COLO829 (cell line): ENCODE data around the gene YARS1.

Experiments used
- DNase-seq: peaks from one replicate; pipeline ENCODE4 v3.0.0; 2012; ENCODE audit warnings: low spot score

The YARS1 gene

GRCh38 chr1:32763221-32763620 is 53.9 kb downstream of the YARS1 start:
- DNase-seq: no peak

DNA sequence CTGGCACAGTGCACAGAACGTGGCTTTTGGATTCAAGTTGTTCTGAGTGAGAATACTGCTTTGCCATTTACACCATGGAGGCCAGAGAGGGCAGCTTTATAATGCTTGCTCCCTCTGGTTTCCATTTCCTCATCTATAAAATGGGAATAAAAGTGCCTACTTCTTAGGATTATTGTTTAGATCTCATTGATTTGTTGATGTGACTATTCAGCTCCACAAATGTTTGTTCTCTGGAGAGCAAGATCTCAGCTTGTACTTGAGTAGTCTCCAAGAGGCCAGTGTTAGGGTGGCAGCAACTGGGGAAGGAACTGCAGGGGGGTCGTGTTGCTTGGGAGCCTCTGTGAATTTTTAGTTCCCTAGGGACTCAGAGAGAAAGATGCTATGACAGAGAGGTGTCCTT is 55.2 kb downstream of the YARS1 start:
- no peak for DNase-seq

DNA sequence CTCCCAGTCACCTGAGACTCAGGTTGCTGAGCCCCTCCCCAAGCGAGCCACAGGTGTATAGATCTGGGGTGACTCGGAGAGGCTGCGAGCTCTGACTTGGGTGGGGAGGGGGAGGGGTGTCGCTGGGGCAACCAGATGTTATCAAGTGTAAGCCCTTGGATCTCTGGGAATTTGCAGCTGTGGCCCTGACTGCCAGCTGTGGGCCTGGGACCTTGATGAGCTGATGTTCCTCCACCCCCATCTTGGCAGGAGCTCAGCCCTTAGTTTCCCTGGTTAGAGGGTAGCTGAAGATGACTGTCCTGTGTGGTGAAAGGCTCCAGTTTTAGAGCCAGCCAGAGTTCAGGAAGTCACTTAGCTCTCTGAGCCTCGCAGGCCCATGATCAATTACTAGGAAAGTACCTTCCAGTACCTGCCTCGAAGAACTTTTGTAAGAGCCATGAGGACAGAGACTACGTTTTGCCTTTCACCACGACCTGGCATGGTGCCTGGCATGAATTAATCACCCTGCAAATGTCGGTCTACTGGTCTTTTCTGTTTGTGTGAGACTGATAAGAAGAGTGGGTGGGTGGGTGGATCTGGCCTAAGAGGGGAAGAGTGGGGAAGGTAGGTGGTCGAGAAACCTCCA is 55.8 kb downstream of the YARS1 start:
- DNase-seq: peak; percentile 16

GRCh38 chr1:32759997-32760623 is 57.0 kb downstream of the YARS1 start:
- DNase-seq: no peak

DNA sequence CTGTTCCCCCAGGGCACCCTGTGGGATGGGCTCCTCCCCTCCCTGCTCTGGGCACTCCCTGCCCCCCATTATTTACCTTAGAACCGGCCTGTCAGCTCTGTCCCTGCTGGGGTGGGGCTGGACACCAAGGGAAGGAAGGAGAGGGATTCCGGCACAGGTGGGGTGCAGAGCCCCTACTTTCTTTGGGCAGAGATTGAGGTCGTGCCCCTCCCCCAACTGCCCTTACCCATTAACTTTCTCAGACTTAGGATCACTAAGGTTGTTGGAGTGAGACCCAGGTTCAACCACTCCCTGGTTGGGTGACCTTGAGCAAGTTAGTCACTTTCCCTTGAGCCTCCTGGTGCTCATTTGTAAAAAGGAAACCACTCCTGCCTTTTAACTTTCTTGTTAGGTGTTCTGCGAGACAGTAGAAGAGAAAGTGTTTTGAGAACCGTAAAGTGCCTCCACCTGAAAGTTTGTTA is 57.6 kb downstream of the YARS1 start:
- no peak for DNase-seq

GRCh38 chr1:32758795-32759430 is 58.2 kb downstream of the YARS1 start:
- no peak for DNase-seq

- DNase-seq: no peak
Observed at GRCh38 chr1:32758177-32758794, 58.9 kb downstream of the YARS1 start.

DNA sequence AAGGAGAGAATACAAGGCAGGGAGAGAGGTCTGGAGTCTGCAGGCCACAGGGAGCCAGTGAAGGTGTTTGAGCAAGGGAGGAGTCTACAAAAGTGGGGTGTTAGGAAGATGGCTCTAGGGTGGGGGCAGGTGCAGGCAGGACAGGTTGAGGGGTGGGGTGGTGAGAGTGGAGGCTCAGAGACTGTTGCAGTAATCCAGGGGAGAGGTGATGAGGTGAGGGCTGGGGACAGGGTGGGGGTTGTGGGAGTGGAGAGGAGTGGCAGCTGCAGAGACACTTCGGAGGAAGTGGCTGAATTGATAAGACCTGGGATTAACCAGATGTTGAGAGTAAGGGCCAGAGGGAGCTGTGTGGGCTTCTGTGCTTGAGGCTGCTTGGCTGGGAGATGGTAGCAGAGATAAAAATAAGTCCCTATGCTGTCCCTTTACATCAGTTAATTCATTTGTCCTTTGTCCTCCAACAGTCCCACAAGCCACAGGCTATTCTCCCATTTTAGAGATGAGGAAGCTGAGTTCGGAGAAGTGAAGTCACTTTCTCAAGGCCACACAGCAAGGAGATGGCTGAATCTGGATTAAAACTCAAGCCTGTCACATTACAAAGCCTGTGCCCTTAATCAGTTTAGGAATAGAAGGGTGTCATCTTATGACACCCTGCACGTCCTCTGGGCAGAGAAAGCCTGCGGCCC is 59.8 kb downstream of the YARS1 start:
- DNase-seq: no peak

DNA sequence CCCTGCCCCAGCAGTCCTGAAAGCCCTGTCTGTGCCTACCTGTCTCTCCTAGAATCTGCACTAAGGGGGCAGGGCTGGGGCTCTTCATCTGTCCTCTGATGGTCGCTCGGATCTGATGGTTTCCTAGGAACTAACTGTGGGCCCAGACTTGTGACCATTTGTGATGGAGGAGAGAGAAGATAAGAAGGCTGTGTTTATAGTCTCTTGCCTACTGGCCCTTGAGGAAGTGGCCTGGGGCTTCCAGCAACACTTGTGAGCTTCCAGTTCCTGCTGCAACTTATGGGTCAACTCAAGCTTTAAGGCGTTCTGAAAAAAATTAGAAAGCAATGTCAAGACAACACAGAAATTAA is 61.4 kb downstream of the YARS1 start:
- no peak for DNase-seq

DNA sequence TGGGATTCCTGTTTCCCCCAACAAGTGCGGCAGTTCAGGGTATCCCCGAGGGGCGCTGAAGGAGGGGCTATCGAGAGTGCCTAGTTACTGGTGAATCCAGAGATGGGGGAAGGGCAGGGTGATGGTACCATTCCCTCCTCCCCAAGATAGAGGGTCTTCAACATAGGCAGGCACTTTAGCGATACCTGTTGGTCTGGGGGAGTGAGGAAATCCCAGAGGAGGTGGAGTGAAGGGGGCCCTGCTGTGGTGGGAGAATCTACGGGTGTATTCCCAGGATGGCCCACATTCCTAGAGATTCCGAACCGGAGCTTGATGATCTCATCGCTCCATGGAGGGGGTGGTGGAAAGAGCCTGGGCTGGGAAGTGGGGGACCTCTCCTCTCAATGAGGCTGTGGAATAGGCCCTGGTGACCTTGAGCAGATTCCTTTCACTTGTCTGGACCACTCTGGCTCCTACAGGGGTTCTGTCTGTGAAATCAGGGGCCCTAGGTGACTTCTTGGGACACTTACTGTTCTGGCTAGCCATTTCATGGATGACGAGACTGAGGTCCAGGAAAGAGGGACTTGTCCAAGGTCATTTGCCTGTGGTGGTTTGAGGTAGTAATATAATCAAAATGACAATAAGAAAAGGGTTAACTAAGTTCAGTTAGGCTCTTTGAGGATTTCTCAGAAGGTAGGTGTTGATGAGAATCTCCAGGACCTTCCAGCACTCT is 61.9 kb downstream of the YARS1 start:
- no peak for DNase-seq

DNA sequence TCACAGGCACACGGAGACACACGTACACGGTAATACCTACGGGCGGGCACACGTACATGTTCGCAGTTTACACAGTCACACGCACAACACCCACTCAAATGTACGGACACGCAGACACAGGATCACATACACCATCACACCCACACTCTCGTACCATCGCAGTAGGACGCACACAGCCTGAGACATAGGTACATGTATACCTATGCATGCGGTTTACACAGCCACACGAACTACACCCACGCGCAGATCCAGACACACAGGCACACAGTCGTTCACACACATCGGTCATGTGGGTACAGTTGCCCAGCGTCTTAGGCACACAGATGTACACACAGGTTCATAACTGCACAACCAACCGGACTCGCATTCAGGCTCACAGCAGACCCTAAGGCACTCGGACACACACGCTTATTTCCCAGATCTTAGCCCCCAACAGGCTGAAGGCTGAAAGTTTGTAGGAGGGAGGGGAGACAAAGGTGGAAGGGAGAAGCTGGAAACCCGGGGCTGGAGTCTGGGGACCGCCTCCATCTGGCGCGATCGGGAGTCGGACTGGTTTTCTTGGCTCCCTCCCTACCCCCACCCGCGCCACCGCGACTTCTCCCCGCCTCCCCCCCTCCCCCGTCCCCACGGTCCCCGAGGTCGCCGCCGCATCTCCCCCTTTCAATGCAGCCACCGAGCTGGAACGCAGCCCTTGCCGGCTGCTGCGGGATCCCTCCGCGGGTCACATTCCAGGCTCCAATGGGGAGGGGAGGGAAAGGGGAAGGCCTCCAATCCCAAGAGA is 62.7 kb downstream of the YARS1 start:
- DNase-seq: no peak

DNA sequence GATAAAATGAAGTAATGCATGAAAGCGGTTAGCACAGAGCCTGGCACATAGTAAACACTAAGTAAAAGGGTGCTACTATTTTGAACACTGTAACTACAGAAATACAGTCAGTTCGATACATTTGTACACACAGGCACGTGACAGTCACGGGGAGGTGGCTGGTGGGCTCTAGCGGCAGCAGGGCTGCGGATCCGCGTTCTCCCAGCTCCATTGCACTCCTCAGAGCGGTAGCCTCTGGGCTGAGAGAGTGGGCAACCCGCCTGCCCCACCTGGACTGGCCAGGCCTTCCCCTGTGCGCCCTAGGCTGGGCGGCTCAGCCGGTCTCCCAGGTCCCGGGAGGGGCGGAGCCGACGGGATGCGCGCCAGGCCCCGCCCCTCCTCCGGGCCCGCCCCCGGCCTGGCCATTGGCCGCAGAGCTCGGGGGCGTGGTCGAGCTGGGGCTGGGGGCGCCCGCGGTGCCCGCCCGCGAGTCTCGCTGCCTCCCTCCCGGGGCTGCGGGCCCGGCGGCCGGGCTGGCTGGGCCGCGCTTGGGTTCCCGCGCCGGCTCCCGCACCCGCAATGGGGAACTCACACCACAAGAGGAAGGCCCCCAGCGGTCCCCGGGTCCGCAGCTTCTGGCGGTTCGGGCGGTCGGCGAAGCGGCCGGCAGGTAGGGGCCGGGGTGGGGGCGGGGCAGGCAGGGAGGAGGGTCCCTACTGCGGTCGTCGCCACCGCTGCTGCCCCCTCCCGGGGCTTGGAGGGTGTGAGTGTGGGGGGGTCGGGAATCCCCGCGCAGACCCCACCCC is 63.4 kb downstream of the YARS1 start:
- peak; percentile 74 for DNase-seq

GRCh38 chr1:32749771-32750170 is 67.4 kb downstream of the YARS1 start:
- no peak for DNase-seq

DNA sequence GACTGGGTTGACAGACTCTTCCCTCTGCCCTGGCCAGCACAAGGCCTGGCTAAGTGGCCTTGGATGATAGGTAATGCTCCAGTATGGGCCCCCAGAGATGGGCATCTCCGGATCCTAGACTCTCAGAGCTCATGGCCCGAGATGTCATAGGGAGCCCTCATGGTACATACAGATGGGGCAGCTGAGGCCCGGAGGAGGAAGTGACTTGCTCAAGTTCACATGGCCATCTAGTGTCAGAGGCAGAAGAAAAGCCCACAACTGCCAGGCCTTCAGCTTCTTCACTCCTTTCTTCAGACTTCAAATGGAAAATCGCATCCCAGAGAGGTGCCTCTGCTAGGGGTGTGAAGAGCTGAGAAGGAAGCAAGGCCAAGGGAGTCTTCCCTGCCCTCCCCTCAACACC is 67.8 kb downstream of the YARS1 start:
- no peak for DNase-seq

- no peak for DNase-seq
Observed at GRCh38 chr1:32748926-32749325, 68.2 kb downstream of the YARS1 start.

- no peak for DNase-seq
Observed at GRCh38 chr1:32748348-32748747, 68.8 kb downstream of the YARS1 start.

- no peak for DNase-seq
Observed at GRCh38 chr1:32746130-32746529, 71.0 kb downstream of the YARS1 start.

GRCh38 chr1:32744071-32744425 is 73.1 kb downstream of the YARS1 start:
- no peak for DNase-seq

DNA sequence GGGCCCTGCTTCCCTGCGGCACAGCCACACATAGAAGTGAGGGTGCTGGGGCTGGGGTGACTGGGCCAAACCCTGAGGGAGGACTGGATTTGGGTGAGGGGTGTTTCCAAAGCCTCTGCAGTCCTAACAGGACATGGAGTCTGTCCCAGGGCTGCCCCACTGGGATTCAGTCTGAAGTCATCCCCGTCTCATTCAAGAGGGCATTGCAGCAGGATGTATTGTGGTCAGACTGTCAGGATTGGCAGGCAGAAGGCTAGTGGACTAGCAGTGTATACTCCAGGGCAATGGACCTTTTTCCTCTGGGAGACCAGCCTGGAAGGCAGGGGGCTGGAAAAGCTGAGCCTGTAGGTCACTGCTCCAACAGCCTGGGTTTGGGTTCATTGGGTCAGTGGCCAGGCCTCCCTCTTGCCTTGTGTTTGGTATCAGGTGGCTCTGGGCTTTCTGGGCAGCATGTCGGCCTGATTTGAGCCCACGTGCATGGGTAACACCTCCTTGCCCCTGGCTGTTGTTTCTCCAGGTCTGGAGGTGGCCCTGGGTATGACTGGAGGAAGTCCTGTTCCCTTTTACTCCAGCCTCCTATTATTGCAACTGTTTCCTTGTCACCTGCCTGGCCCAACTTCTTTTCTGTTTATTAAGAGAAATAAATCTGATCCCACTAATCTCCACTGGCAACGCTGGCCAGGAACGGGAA is 73.6 kb downstream of the YARS1 start:
- no peak for DNase-seq

DNA sequence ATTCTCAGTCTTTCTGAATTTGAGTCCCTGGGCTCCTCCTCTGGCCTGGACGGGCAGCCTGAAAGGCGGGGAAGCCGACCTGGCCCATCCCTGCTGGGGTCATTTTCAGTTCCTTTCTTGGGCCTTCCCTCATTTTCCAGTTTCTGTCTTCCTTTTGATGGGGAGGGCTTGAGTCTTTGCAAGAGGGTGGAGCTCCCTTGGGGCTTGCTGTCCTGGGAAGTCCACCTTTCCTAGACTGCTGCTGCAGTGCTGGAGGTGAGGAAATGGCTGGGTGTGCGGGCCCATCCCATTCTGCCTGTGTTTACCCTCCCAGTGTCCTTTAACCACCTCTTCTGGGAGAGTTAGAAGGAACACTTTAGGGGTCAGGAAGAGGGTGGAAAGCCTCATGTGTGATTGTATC is 74.2 kb downstream of the YARS1 start:
- DNase-seq: no peak
